ENCODE results near the gene FGF22. TPM values are rescaled to one million over a fixed set of nuclear protein-coding genes. Genes with fewer than 3 reads are reported as not detected.
"Not testable (repeated sequence)": the region's sequence is repeated elsewhere in the genome, so short reads cannot be mapped to it uniquely, and the experiment has no call there.

The FGF22 gene
- total RNA-seq, 1 donor from 2014 or later, result not detected

- H3K36me3 Mint-ChIP-seq, result peaks cover 11% of the 10 kb centered on the region
- H3K27ac Mint-ChIP-seq, result no peak overlapping the region
- no peak for DNase-seq (ENCODE audit: extremely low spot score, unreplicated experiment)
- no peaks in the 10 kb centered on the region for H3K9me3 Mint-ChIP-seq
- H3K27me3 Mint-ChIP-seq, result no peaks in the 10 kb centered on the region
- no peak overlapping the region for H3K4me3 Mint-ChIP-seq
- TF ChIP-seq, protein P1, sequence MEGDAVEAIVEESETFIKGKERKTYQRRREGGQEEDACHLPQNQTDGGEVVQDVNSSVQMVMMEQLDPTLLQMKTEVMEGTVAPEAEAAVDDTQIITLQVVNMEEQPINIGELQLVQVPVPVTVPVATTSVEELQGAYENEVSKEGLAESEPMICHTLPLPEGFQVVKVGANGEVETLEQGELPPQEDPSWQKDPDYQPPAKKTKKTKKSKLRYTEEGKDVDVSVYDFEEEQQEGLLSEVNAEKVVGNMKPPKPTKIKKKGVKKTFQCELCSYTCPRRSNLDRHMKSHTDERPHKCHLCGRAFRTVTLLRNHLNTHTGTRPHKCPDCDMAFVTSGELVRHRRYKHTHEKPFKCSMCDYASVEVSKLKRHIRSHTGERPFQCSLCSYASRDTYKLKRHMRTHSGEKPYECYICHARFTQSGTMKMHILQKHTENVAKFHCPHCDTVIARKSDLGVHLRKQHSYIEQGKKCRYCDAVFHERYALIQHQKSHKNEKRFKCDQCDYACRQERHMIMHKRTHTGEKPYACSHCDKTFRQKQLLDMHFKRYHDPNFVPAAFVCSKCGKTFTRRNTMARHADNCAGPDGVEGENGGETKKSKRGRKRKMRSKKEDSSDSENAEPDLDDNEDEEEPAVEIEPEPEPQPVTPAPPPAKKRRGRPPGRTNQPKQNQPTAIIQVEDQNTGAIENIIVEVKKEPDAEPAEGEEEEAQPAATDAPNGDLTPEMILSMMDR (conservative IDR thresholded peaks at IDR 0.05), result no peak
- no peaks in the 10 kb centered on the region for H3K4me1 Mint-ChIP-seq (ENCODE audit: unreplicated experiment)
Measured at GRCh38 chr19:623175-623916, 16.3 kb upstream of the FGF22 start.

GRCh38 chr19:623974-624373 is 15.7 kb upstream of the FGF22 start:
- no peak overlapping the region for H3K27ac Mint-ChIP-seq
- no peak overlapping the region for H3K4me3 Mint-ChIP-seq
- no peaks in the 10 kb centered on the region for H3K4me1 Mint-ChIP-seq (ENCODE audit: unreplicated experiment)
- peaks cover 12% of the 10 kb centered on the region for H3K36me3 Mint-ChIP-seq
- no peak for DNase-seq (ENCODE audit: extremely low spot score, unreplicated experiment)
- H3K9me3 Mint-ChIP-seq, result no peaks in the 10 kb centered on the region
- TF ChIP-seq, protein P1 (conservative IDR thresholded peaks at IDR 0.05), result no peak
- H3K27me3 Mint-ChIP-seq, result no peaks in the 10 kb centered on the region

DNA sequence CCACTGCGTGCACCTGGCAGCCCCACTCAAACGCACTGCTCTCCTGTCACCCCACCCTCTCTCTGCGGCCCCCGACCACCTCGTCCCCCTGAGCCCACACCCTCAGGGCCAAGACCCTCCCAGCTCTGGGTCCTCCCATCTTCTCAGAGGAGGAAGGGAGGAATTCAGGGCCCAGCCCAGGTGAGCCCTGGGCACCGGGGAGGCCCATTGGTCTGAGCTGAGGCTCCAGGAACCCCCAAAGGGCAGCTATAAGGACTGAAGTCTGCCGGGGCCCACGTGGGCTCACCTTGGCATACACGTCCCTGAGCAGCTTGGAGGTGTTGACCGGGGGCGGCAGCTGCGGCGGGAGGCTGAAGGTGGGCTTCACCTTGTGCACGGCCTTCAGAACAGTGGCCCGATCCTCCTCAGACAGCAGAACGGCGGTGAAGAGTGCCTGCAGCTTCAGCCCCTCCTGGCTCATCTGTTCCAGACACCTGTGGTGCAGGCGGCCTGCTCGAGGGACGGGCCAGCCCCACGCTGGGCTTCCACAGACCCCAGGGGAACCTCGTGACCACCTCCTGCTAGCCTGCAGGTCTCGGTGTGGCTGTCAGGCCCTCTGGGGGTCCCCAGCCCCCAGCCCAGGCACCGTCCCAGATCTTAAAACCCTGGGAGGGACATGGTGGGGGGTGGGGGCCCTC is 15.1 kb upstream of the FGF22 start:
- TF ChIP-seq, protein P1 (conservative IDR thresholded peaks at IDR 0.05), result no peak
- no peak for DNase-seq (ENCODE audit: extremely low spot score, unreplicated experiment)
- no peaks in the 10 kb centered on the region for H3K4me1 Mint-ChIP-seq (ENCODE audit: unreplicated experiment)
- no peak overlapping the region for H3K27ac Mint-ChIP-seq
- H3K4me3 Mint-ChIP-seq, result no peak overlapping the region
- peaks cover 15% of the 10 kb centered on the region for H3K36me3 Mint-ChIP-seq
- no peaks in the 10 kb centered on the region for H3K9me3 Mint-ChIP-seq
- no peaks in the 10 kb centered on the region for H3K27me3 Mint-ChIP-seq

DNA sequence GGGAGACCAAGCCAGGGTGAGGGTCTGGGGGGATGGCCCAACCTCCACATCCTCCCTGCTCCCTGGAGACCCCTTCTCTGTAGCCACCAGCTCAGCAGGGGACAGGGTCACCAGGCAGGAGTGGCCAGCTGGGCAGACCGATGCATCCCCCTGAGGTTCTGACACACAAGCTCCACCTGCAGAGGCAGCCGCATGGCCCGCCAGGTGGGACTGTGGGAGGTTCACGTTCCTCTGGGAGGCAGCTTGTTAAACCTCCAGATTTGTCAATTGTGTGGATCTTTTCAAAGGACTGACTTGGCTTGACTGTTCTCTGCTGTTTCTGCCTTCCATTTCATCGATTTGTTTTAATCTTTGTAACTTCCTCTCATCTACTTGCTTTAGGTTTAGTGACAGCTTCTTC is 14.4 kb upstream of the FGF22 start:
- TF ChIP-seq, protein P1 (conservative IDR thresholded peaks at IDR 0.05), result no peak
- DNase-seq (ENCODE audit: extremely low spot score, unreplicated experiment), result no peak
- Mint-ChIP-seq H3K4me3 (no peak overlapping the region), H3K27me3 (no peaks in the 10 kb centered on the region), H3K36me3 (peaks cover 15% of the 10 kb centered on the region), H3K4me1 (ENCODE audit: unreplicated experiment) (no peaks in the 10 kb centered on the region), H3K27ac (no peak overlapping the region), H3K9me3 (no peaks in the 10 kb centered on the region)

DNA sequence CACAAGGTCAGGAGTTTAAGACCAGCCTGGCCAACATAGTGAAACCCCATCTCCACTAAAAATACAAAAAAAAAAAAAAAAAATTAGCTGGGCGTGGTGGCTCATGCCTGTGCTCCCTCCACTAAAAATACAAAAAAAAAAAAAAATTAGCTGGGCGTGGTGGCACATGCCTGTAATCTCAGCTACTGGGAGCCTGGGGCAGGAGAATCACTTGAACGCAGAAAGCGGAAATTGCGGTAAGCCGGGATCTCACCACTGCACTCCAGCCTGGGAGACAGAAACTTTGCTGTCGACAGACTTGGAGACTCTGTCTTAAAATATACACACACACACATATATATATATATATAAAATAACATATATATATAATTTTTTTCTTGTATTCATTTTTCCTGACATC is 13.1 kb upstream of the FGF22 start:
- not testable (repeated sequence) for H3K27ac Mint-ChIP-seq; H3K27me3 Mint-ChIP-seq; H3K4me3 Mint-ChIP-seq; H3K9me3 Mint-ChIP-seq; H3K4me1 Mint-ChIP-seq (ENCODE audit: unreplicated experiment); DNase-seq (ENCODE audit: extremely low spot score, unreplicated experiment)
- peaks cover 15% of the 10 kb centered on the region for H3K36me3 Mint-ChIP-seq

- H3K27me3 Mint-ChIP-seq, result no peaks in the 10 kb centered on the region
- TF ChIP-seq, protein P1 (conservative IDR thresholded peaks at IDR 0.05), result peak; percentile 63
- no peak overlapping the region for H3K27ac Mint-ChIP-seq
- H3K36me3 Mint-ChIP-seq, result peaks cover 15% of the 10 kb centered on the region
- no peaks in the 10 kb centered on the region for H3K4me1 Mint-ChIP-seq (ENCODE audit: unreplicated experiment)
- no peaks in the 10 kb centered on the region for H3K9me3 Mint-ChIP-seq
- DNase-seq (ENCODE audit: extremely low spot score, unreplicated experiment), result no peak
- no peak overlapping the region for H3K4me3 Mint-ChIP-seq
Measured at GRCh38 chr19:628168-628567, 11.5 kb upstream of the FGF22 start.

- not testable (repeated sequence) for DNase-seq (ENCODE audit: extremely low spot score, unreplicated experiment); H3K4me3 Mint-ChIP-seq; H3K9me3 Mint-ChIP-seq; H3K4me1 Mint-ChIP-seq (ENCODE audit: unreplicated experiment); H3K27me3 Mint-ChIP-seq; H3K27ac Mint-ChIP-seq
- peaks cover 11% of the 10 kb centered on the region for H3K36me3 Mint-ChIP-seq
Measured at GRCh38 chr19:629515-629914, 10.2 kb upstream of the FGF22 start.
